HG02970 (cell line): ENCODE results near the gene CD226.
A peak's percentile ranks its signal among the peaks of the same experiment; 100 is the strongest.
"Not testable (repeated sequence)": the region's sequence is repeated elsewhere in the genome, so short reads cannot be mapped to it uniquely, and the experiment has no call there.

Experiments
- ATAC-seq: cut with Tn5 transposase; IDR thresholded peaks from one replicate; pipeline ENCODE4 v1.9.1; 2021; ENCODE audit warnings: mild to moderate bottlenecking, moderate library complexity, moderate number of reproducible peaks; ENCODE audit not compliant: unreplicated experiment, low FRiP score

CD226 gene

DNA sequence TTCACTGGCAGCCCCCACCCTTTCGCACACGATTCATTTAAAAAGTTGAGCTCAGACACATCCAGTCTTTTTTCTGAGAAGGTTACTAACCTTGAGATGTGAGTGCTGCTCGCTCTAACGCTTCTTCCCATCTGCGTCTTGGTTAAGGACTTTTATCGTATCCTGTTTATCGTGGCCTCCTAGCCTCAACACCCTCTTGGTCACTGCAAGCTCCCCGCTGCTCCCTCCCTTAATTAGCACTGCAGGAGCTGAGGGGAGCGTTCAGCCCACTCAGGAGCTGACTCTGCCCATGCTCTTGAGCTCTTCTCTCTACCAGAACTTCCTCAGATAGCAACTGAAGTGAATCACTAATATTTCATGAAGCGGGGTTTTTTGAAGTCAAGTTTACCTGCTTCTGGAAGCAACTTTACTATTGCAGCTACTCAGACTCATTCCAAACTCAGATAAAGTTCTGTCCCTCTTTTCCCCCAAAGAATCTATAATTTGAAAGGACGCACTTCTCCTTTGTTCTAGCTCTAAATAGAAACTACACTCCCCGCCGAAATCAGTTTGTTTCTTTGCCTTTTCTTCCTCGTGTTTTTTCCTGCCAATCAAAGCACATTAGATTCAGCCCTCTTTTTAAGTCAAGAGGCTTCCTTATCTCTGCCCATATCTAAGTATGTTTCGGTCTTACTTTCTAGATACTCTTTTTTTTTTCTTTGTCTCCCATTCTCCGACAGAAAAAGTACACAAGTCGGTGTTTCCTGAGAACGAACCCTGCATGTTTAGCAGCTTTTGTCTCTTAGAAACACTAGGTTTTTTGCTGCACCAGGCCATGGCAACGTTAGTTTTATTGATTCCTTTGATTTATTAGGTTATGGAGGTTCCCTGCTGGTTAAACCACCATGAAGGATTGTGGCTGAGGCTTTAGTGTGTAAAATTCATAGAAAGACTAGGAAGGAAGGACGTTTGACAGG is 9.3 kb upstream of the CD226 start:
- ATAC-seq = no peak

DNA sequence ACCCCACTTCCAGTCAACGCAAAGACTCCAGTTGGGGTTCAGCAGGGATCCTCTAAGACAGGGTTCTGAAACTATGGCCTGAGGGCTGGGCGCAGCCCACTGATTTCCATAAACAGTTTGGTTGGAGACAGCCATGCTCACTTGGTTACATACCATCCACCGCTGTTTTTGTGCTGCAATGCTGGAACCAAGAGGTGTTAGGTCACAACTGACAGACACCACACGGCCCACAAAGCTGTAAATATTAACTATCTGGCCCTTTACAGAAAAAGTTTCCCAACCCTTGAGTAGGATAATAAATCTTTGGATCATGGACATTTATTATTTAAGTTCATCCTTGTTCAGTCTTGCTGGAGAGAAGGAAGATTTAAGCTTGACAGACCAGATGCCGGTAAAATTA is 8.4 kb upstream of the CD226 start:
- no peak for ATAC-seq

- ATAC-seq = no peak
Measured at GRCh38 chr18:69954719-69955480, 7.2 kb upstream of the CD226 start.

GRCh38 chr18:69953191-69953590 is 5.5 kb upstream of the CD226 start:
- no peak for ATAC-seq

DNA sequence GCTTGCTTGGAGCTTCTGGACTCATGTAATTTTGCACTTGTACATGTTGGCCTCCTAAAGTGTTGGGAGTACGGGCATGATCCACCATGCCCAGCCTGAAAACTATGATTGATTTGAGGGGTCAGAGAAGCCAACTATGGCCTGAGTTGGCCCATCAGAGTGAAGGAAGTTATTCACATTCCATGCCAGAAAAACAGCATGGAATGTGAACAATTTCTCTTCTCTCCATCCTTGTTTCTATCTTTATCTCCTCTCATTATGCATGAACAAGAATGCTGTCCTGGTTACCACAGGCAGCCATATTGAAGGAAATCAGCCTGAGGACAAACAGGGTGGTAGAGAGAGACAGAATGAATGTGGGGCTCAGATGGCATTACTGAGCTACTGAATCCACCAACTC is 3.5 kb upstream of the CD226 start:
- ATAC-seq = no peak

DNA sequence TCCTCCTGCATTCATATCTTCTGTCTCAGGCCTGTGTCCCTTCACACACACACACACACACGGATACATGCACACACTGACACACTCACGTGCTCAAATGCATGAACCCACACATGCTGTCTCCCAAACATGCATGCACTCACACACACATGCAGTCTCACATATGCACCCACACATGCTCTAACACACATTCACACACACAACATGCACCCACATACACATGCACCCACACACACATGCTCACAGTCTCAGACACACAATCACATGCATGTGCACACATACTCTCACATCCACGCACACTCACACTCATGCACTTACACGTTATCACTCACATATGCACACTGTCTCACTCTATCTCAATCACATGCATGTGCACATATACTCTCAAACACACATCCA is 1.9 kb upstream of the CD226 start:
- ATAC-seq = no peak

GRCh38 chr18:69948919-69949537 is 1.4 kb upstream of the CD226 start:
- peak; percentile 86 for ATAC-seq

DNA sequence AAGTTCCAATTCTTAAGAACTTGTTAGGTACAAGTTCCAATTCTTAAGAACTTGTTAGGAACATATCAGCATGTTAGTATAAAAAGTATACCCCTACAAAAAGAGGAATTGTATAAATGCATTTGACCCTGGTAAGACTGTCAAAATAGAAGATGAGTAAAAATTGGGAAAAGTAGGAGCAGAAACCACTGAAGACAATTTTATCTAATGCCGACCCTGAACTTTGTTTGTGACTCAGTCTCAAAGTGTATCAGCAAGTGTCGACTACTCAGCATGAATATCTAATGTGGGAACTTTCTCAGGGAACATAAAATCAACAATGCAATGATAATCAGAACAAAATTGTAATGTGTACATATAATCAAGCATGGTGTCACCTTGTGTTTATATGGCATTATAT is 583 bp upstream of the CD226 start:
- ATAC-seq = no peak

DNA sequence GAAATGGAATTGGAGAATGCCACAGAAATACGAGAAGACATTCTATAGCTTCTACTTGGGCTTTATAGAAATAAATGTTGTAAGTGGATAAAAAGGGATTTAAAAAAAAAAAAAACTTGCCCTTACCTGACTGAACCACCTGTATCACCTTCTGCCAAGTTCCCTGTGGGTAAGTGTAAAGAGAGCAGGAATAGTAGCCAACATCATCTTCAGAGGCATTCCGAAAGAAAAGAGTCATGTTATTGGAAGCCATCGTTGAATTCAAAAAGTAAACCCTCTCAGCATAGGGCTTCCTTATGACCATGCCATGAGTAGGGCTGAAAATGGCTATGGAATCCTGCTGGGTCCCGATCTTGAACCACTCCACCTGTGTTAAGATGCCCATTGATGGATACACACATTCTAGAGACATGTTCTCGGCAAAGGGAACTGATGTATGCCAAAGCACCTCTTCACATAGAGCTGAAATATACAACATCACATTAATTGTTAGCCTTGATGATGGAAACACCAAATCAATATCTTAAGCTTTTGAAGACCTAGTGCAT is 991 bp downstream of the CD226 start:
- ATAC-seq = no peak

- ATAC-seq = no peak
Measured at GRCh38 chr18:69945220-69946114, 2.2 kb downstream of the CD226 start.

GRCh38 chr18:69944436-69944835 is 3.2 kb downstream of the CD226 start:
- ATAC-seq = no peak

DNA sequence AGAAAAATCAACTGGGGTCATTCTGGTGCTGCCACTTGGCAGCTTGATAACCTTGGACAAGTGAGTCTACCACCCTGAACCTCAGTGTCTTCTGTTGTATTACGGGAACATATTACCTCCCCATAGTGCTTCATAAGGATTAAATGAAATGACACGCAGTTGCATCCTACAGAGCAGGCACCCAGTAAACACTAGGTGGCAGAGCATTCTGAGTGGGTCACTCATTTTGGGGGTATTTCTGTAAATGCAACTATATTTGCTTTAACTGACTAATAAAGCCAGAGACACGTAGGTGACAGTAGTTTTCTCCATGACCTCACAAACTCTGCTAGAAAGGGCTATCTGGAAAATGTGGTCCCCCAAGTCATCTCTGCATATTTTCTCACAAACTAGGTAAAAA is 4.7 kb downstream of the CD226 start:
- ATAC-seq = no peak

DNA sequence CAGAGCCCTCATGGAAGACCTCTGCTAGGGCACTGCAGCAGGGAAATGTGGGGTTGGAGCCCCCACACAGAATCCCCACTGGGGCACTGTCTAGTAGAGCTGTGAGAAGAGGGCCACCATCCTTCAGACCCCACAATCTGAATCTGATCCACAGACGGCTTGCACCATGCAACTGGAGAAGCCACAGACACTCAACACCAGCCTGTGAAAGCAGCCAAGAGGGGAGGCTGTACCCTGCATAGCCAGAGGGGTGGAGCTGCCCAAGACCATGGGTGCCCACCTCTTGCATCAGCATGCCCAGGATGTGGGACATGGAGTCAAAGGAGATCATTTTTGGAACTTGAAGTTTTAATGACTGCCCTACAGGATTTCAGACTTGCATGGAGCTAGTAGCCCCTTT is 6.5 kb downstream of the CD226 start:
- ATAC-seq = no peak

GRCh38 chr18:69939812-69940211 is 7.9 kb downstream of the CD226 start:
- not testable (repeated sequence) for ATAC-seq

DNA sequence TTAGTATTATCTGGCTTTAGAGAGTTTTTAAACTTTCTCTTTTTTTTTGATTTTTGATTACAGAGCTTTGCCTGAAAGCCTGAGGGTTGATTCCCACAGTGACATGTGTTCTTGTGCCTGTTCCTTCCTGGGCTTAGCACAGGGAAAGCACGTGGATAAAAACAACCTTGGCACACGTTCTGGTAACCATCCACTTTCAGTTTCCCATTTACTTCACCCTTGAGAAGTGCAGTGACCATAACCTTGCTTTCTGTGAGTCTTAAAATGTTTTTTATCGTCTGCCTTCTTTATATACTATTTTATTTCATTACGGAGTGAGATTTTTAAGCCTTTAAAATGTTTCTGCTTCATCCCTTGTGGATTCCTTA is 11.5 kb downstream of the CD226 start:
- ATAC-seq = no peak

DNA sequence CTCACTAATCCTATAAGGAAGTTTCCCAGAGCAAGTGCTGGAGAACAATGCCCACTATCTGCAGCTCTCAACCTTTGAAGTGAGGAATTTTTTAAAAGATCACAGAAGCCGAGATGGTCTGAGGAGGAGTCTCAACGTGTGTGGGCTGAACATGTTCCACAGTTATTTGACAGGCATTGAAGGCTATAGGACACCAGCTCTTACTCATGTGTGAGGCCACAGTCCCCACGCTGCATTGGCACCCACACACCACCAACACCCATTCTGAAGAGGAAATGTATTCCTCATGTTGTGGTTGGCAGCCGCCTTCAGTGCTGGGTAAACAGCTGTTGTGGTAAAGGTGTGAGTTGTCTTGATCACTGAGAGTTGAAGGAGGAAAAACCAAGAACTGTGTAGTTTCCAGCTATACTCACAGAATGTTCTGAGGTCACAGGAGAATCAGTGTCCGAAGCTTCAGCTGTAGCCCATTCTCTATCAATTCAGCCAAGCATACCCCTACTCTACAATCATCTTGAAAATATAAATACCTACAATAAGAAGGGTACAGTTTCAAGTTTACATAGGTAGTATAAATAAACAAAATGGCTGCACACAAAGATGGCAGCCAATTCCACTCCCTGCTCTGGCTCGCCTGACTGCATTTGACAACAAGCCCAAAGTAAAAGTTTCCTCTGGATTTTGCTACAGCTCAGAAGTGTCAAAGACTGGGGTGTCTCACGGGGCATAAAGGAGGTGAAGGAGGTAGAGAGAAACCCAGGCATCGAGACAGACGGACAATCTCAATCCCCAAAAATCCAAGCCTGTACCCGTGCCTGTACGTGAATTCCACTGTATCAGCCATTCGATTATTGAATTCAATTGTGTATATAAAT is 12.1 kb downstream of the CD226 start:
- peak; percentile 74 for ATAC-seq

DNA sequence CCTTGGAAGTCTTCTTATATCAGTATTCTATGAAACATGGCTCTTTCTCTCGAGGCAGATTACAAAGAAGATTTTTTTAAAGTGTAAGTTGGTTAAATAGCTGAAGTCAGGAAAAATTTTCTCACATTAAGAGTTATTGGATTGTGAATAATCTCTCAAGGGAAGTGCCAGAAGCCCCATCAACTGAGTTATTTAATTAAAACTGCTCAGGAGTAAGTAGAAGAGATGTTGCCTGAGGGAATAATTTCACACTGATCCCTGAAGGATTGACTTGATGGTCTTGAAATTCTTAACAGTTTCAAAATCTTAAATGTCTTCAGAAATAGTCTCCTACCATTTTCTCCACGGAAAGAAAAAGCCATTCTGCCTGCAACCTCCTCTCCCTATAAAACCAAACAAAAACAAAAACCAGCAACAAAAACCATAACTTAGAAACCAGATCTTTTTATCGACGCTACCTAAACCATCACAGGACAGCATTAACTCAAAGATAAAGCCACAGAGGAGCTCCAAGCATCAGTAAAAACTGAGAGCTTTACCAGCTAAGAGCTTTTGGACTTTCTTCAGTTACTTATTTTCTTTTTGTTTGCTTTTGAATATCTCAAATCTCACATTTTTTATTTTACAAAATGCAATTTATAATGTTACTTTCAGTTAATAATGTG is 12.9 kb downstream of the CD226 start:
- no peak for ATAC-seq

DNA sequence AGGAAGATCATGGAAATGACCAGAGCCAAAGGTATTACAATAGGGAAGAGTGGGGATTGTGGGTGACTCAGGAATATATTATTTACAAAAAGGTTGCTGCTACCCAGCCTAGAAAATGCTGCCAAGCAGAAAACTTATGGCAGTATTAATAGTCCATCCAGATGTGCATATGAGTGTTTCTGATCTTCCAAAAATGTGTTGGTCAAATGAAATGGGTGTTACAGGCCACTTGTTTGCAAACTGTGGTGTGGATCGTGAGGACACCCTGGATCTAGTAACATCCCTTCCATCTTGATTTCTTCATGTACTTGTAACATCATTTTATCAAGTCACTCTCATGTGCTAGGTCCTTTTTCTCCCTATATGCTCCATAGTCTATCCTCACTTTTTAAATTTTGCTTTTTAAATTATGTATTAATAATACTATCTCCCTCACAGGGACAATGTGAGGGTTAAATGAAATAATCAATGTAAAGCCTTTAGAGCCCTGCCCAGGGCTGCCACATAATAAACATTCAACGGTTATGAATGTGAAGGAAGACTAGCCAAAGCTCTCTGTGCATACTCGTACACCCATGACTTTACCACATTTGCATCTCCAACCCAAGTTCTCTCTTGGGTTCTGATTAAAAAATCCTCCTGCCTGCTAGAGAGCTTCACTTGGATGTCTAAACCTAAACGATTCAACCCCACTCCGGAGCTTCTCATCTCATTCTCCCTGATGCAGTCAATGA is 18.5 kb downstream of the CD226 start:
- no peak for ATAC-seq
